ENCODE results near the gene MAST4. TPM values are rescaled to one million over a fixed set of nuclear protein-coding genes. Genes with fewer than 3 reads are reported as not detected.

The MAST4 gene
- total RNA-seq, 1 donor from 2014 or later, result 22.3 TPM

DNA sequence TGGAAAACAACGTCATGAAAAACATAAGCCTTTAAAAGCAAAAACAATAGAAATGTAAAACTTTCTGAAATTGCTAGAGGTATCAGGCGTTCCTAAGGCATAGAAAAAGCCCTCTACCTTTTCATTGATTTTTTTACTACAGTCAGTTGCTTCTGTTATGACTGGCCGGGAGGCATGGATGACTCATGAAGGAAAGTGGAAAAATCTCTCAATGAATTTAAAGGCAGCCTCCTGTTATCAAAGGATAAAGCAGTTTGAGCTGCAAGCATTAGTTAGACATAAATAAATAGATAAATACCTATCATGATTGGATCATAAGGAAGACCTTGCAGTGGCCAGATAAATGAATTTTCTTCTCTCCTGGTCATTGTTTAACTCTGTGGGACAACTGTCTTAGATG lies 281.6 kb downstream of the MAST4 start:
- Mint-ChIP-seq H3K9me3 (ENCODE audit: unreplicated experiment) (no peaks in the 10 kb centered on the region), H3K4me1 (ENCODE audit: low read depth, unreplicated experiment) (peaks cover 11% of the 10 kb centered on the region), H3K27ac (ENCODE audit: unreplicated experiment) (peak overlapping the region; percentile 36), H3K36me3 (ENCODE audit: low read depth, unreplicated experiment) (peaks cover under 1% of the 10 kb centered on the region), H3K4me3 (ENCODE audit: unreplicated experiment) (no peak overlapping the region), H3K27me3 (ENCODE audit: low read depth, unreplicated experiment) (no peaks in the 10 kb centered on the region)
- Histone ChIP-seq H3K27ac (ENCODE audit: low read depth, low read length) (no peak overlapping the region), H3K9ac (ENCODE audit: low read length) (no peak overlapping the region), H3K79me2 (ENCODE audit: insufficient read depth, low read length) (no peaks in the 10 kb centered on the region), H3K4me2 (ENCODE audit: low read length) (no peak overlapping the region), H3K9me3 (ENCODE audit: insufficient read depth, low read depth, low read length) (no peaks in the 10 kb centered on the region), H4K20me1 (ENCODE audit: insufficient read depth, low read length) (no peaks in the 10 kb centered on the region), H3K4me1 (ENCODE audit: insufficient read depth, low read length) (peaks cover 9% of the 10 kb centered on the region), H3K36me3 (ENCODE audit: insufficient read depth, low read length) (no peaks in the 10 kb centered on the region), H3K4me3 (ENCODE audit: insufficient read depth, low read depth, low read length) (no peak overlapping the region), H2AFZ (ENCODE audit: low read depth, low read length) (no peak overlapping the region), H3K27me3 (ENCODE audit: insufficient read depth, low read length) (no peaks in the 10 kb centered on the region)
- TF ChIP-seq EZH2 (IDR thresholded peaks at IDR 0.05; ENCODE audit: insufficient read depth, low read length), result no peak
- TF ChIP-seq, protein P1, sequence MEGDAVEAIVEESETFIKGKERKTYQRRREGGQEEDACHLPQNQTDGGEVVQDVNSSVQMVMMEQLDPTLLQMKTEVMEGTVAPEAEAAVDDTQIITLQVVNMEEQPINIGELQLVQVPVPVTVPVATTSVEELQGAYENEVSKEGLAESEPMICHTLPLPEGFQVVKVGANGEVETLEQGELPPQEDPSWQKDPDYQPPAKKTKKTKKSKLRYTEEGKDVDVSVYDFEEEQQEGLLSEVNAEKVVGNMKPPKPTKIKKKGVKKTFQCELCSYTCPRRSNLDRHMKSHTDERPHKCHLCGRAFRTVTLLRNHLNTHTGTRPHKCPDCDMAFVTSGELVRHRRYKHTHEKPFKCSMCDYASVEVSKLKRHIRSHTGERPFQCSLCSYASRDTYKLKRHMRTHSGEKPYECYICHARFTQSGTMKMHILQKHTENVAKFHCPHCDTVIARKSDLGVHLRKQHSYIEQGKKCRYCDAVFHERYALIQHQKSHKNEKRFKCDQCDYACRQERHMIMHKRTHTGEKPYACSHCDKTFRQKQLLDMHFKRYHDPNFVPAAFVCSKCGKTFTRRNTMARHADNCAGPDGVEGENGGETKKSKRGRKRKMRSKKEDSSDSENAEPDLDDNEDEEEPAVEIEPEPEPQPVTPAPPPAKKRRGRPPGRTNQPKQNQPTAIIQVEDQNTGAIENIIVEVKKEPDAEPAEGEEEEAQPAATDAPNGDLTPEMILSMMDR (IDR thresholded peaks at IDR 0.05; ENCODE audit: insufficient read depth, low read depth, low read length), result no peak
- DNase-seq (ENCODE audit: low read depth) (peak; percentile 43), FAIRE-seq (no peak)

DNA sequence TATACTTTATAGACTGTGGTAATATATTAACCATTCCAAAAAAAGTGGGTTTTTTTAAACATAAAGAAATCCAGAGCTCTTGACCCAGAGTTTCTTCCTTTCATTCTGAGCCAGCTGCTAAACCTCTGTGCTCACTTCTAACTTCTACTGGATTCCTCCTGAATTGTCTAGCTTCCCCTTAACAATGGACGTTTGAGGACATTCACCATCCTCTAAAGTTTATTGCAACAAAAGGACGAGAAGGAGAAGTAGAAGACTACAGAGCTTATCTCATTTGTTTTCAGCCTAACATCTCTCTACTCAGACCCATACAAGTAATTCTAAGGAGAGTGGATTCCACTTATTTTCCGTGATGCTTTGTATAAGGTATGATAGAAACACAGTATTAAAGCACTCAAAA lies 284.2 kb downstream of the MAST4 start:
- H3K4me1 Mint-ChIP-seq (ENCODE audit: low read depth, unreplicated experiment), result peaks cover 9% of the 10 kb centered on the region
- TF ChIP-seq, protein P1 (IDR thresholded peaks at IDR 0.05; ENCODE audit: insufficient read depth, low read depth, low read length), result no peak
- H3K4me3 Mint-ChIP-seq (ENCODE audit: unreplicated experiment), result no peak overlapping the region
- no peaks in the 10 kb centered on the region for H4K20me1 ChIP-seq (ENCODE audit: insufficient read depth, low read length)
- H3K27me3 ChIP-seq (ENCODE audit: insufficient read depth, low read length), result no peaks in the 10 kb centered on the region
- H3K36me3 ChIP-seq (ENCODE audit: insufficient read depth, low read length), result no peaks in the 10 kb centered on the region
- H3K4me2 ChIP-seq (ENCODE audit: low read length), result no peak overlapping the region
- H3K9me3 Mint-ChIP-seq (ENCODE audit: unreplicated experiment), result no peaks in the 10 kb centered on the region
- no peaks in the 10 kb centered on the region for H3K79me2 ChIP-seq (ENCODE audit: insufficient read depth, low read length)
- no peak for DNase-seq (ENCODE audit: low read depth)
- no peak overlapping the region for H3K9ac ChIP-seq (ENCODE audit: low read length)
- no peak overlapping the region for H2AFZ ChIP-seq (ENCODE audit: low read depth, low read length)
- H3K4me1 ChIP-seq (ENCODE audit: insufficient read depth, low read length), result peaks cover 9% of the 10 kb centered on the region
- no peaks in the 10 kb centered on the region for H3K36me3 Mint-ChIP-seq (ENCODE audit: low read depth, unreplicated experiment)
- H3K27ac Mint-ChIP-seq (ENCODE audit: unreplicated experiment), result no peak overlapping the region
- no peak overlapping the region for H3K4me3 ChIP-seq (ENCODE audit: insufficient read depth, low read depth, low read length)
- H3K9me3 ChIP-seq (ENCODE audit: insufficient read depth, low read depth, low read length), result no peaks in the 10 kb centered on the region
- H3K27me3 Mint-ChIP-seq (ENCODE audit: low read depth, unreplicated experiment), result no peaks in the 10 kb centered on the region
- no peak overlapping the region for H3K27ac ChIP-seq (ENCODE audit: low read depth, low read length)
- no peak for FAIRE-seq

DNA sequence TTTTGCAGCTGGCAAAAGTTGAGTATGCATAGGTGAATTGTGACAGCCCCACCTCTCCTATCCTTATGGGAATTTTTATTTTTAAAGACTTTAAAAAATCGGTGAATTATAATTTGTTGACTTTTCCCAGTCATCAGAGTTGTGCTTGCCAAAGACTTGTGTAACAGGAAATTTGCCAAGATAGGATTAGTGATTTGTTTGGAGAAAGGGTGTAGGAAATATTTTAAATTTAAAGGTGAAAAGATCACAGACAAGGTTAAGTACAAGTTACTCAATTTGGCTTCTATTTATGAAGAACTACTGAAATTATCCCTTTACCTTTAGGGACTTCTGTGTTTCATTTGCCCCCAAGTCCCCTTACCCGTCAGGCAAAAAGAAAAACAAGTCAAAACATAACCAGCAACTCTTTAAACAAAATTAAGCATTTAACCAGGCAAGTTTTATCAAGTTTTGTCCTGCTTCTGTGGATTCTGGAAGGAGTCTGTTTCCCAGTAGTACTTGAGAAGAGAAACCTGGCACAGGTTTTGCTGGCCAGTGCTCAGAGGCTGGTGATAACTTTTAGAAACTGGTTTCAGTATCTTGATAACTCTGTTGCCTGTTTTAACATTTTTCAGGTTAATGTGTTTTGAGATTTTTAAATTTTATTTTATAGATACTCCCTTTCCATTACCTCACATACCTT lies 285.4 kb downstream of the MAST4 start:
- Mint-ChIP-seq H3K4me1 (ENCODE audit: low read depth, unreplicated experiment) (peaks cover 9% of the 10 kb centered on the region), H3K36me3 (ENCODE audit: low read depth, unreplicated experiment) (no peaks in the 10 kb centered on the region), H3K4me3 (ENCODE audit: unreplicated experiment) (no peak overlapping the region), H3K27ac (ENCODE audit: unreplicated experiment) (no peak overlapping the region), H3K27me3 (ENCODE audit: low read depth, unreplicated experiment) (no peaks in the 10 kb centered on the region), H3K9me3 (ENCODE audit: unreplicated experiment) (no peaks in the 10 kb centered on the region)
- peak; percentile 17 for DNase-seq (ENCODE audit: low read depth)
- Histone ChIP-seq H2AFZ (ENCODE audit: low read depth, low read length) (no peak overlapping the region), H3K27ac (ENCODE audit: low read depth, low read length) (peak overlapping the region; percentile 37), H3K9me3 (ENCODE audit: insufficient read depth, low read depth, low read length) (no peaks in the 10 kb centered on the region), H3K4me2 (ENCODE audit: low read length) (no peak overlapping the region), H3K4me1 (ENCODE audit: insufficient read depth, low read length) (peaks cover 9% of the 10 kb centered on the region), H3K27me3 (ENCODE audit: insufficient read depth, low read length) (no peaks in the 10 kb centered on the region), H3K36me3 (ENCODE audit: insufficient read depth, low read length) (no peaks in the 10 kb centered on the region), H3K79me2 (ENCODE audit: insufficient read depth, low read length) (no peaks in the 10 kb centered on the region), H4K20me1 (ENCODE audit: insufficient read depth, low read length) (no peaks in the 10 kb centered on the region), H3K4me3 (ENCODE audit: insufficient read depth, low read depth, low read length) (no peak overlapping the region), H3K9ac (ENCODE audit: low read length) (no peak overlapping the region)
- no peak for FAIRE-seq
- TF ChIP-seq, protein P1 (IDR thresholded peaks at IDR 0.05; ENCODE audit: insufficient read depth, low read depth, low read length), result no peak
- TF ChIP-seq EZH2 (IDR thresholded peaks at IDR 0.05; ENCODE audit: insufficient read depth, low read length), result no peak
